C4-2B (cell line): ENCODE results near the gene PATJ.
"Not testable (repeated sequence)": the region's sequence is repeated elsewhere in the genome, so short reads cannot be mapped to it uniquely, and the experiment has no call there.

Source experiments
- H3K27ac ChIP-seq: fragments of 450-650 bp; 2 replicates; pipeline ENCODE4 v1.5.1; 2017
- CTCF ChIP-seq: fragments of 450-650 bp; conservative IDR thresholded peaks from 2 replicates; pipeline ENCODE4 v1.5.1; 2017; ENCODE audit warnings: mild to moderate bottlenecking
- ZFX ChIP-seq: fragments of 450-650 bp; IDR thresholded peaks from 2 replicates; pipeline ENCODE4 v1.6.1; 2017

Gene PATJ

DNA sequence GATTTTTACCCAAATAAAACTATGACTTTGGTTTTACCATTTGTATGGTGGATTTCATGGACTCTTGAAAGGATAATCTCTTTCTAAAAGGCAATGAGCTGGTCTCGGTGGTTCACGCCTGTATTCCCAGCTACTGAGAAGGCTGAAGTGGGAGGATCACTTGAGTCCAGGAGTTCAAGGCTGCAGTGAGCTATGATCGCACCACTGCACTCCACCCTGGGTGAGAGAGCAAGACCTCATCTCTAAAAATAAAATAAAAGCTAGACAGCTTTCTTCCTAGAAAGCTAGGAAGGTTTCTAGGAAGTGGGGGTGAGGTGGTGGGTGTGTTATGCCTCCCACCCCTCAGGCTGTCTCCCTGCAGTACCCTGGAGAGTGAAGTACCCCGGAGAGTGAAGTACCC lies 398.4 kb downstream of the PATJ start:
- TF ChIP-seq CTCF (no peak), ZFX (no peak)
- H3K27ac ChIP-seq, result no peak overlapping the region

- no peak overlapping the region for H3K27ac ChIP-seq
- no peak for TF ChIP-seq ZFX
These were observed 400.2 kb downstream of the PATJ start for GRCh38 chr1:62142496-62142895.

DNA sequence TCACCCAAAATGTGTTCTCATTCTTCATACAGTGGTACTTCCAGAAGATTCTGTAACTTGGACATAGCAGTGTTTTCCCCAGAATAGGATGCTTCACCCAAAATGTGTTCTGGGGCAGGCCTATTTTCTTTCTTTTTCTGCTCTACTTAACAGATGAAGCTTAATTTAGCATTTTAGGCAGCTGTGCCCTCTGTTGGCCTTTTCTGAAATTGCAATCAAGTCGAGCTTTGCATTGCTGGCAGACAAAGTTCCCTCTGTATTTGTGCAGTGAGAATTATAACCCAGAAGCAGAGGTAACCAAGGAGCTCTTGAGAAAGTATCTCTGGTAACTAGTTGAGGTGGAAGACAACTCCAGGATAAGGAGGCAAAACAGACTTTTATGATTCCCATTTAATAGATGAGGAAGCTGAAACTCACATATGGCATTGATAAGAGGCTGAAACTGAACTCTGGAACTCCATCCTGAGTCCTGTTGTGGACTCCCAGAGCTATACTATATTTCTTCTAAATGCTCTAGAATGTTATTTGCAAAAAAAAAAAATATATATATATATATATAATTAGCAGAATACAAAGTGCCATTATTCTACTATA lies 402.1 kb downstream of the PATJ start:
- no peak overlapping the region for H3K27ac ChIP-seq
- TF ChIP-seq ZFX (no peak), CTCF (peak; percentile 86)

GRCh38 chr1:62159940-62160348 lies 417.7 kb downstream of the PATJ start:
- no peak overlapping the region for H3K27ac ChIP-seq
- TF ChIP-seq CTCF (no peak), ZFX (no peak)

DNA sequence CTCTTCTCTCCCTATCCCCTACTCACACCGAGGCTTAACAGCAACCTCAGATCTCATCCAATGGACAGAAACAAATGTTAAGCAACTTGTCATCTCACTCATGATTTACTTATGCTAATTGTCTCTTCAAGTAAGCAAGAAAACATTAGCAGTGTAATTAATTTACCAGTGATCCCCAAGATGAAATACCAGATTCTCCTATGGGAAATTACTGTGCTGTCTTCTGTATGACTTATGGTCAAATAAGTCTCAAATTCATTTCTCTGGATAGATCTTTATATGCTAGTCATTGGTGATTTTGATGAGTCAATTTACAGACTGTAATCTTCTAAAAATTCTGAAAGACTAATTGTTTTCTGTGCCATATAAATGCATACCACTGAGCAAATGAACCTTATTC lies 419.4 kb downstream of the PATJ start:
- no peak for TF ChIP-seq ZFX
- no peak for TF ChIP-seq CTCF
- H3K27ac ChIP-seq, result no peak overlapping the region

DNA sequence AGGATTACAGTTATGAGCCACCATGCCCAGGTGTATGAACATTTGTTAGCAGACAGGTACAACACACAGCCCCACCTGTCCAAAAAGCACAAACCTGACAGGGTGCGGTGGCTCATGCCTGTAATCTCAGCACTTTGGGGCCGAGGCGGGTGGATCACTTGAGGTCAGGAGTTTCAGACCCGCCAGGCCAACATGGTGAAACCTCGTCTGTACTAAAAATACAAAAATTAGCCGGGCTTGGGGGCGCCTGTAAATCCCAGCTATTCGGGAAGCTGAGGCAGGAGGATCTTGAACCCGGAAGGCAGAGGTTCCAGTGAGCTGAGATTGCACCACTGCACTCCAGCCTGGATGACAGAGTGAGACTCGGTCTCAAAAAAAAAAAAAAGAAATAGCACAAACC lies 428.1 kb downstream of the PATJ start:
- H3K27ac ChIP-seq, result not testable (repeated sequence)

GRCh38 chr1:62175568-62176179 lies 433.4 kb downstream of the PATJ start:
- TF ChIP-seq CTCF (peak; percentile 90), ZFX (no peak)
- no peak overlapping the region for H3K27ac ChIP-seq

- H3K27ac ChIP-seq, result no peak overlapping the region
- TF ChIP-seq ZFX (no peak), CTCF (no peak)
These were observed 434.5 kb downstream of the PATJ start for GRCh38 chr1:62176597-62177312.
